Ishikawa (cell line): ENCODE measurements around the gene EIF2S2.

ENCODE experiments used
- CEBPB ChIP-seq: IDR thresholded peaks from 2 replicates; pipeline ENCODE4 v1.6.1; 2012
- CREB1 ChIP-seq: IDR thresholded peaks from 2 replicates; pipeline ENCODE4 v1.6.1; 2012; ENCODE audit warnings: low read depth
- EP300 ChIP-seq: IDR thresholded peaks from 2 replicates; pipeline ENCODE4 v1.6.1; 2012; ENCODE audit warnings: borderline replicate concordance
- MAX ChIP-seq: IDR thresholded peaks from 2 replicates; pipeline ENCODE4 v1.6.1; 2012
- NFIC ChIP-seq: IDR thresholded peaks from 2 replicates; pipeline ENCODE4 v1.6.1; 2012
- REST ChIP-seq: IDR thresholded peaks from 2 replicates; pipeline ENCODE4 v1.6.1; 2012; ENCODE audit warnings: low read depth, mild to moderate bottlenecking
- YY1 ChIP-seq: IDR thresholded peaks from 2 replicates; pipeline ENCODE4 v1.6.1; 2012; ENCODE audit warnings: low read depth

GRCh38 chr20:34079818-34080217, 32.2 kb downstream of the EIF2S2 start:
- TF ChIP-seq CREB1 (no peak), NFIC (no peak), MAX (no peak), REST (no peak), YY1 (no peak), CEBPB (no peak), EP300 (no peak)
